ENCODE measurements around the gene IGSF9B.
A peak's percentile ranks its signal among the peaks of the same experiment; 100 is the strongest.

The IGSF9B gene

GRCh38 chr11:133968300-133968699 lies 11.5 kb upstream of the IGSF9B start:
- Histone ChIP-seq H2AFZ (ENCODE audit: low read length) (no peak overlapping the region), H3K4me1 (ENCODE audit: control insufficient read depth in 2 of 2, insufficient read depth in 1 of 2, low read depth in 1 of 2, low read length in 2 of 2) (peaks cover 12 to 24% of the 10 kb centered on the region in 2 donors), H2BK12ac (ENCODE audit: low read length) (no peak overlapping the region), H3K9me3 (replicated peaks in 1 of 2; ENCODE audit: control insufficient read depth in 2 of 2, insufficient read depth in 1 of 2, low read depth in 1 of 2, low read length in 2 of 2) (peaks cover 0 to 1% of the 10 kb centered on the region in 2 donors), H3K79me1 (ENCODE audit: low read depth, low read length) (peaks cover 2% of the 10 kb centered on the region), H3K14ac (ENCODE audit: low read length) (peak overlapping the region; percentile 65), H3K27me3 (ENCODE audit: control insufficient read depth in 3 of 3, insufficient read depth in 3 of 3, low read depth in 1 of 3, low read length in 3 of 3) (peaks cover 0 to 53% (median 6%) of the 10 kb centered on the region in 3 experiments), H2BK5ac (ENCODE audit: low read length) (no peak overlapping the region), H3K4me3 (ENCODE audit: low read length in 2 of 2) (no peak overlapping the region), H3K4ac (ENCODE audit: low read length) (no peak overlapping the region), H4K8ac (ENCODE audit: low read depth, low read length) (no peak overlapping the region), H2BK120ac (ENCODE audit: low read depth, low read length) (no peak overlapping the region), H3K23ac (ENCODE audit: low read depth, low read length, poor library complexity) (peak overlapping the region; percentile 28), H3K4me2 (ENCODE audit: insufficient read depth, low read length, poor library complexity, severe bottlenecking) (no peak overlapping the region), H3K27ac (replicated peaks; ENCODE audit: low read length) (no peak overlapping the region), H3K36me3 (replicated peaks in 1 of 2; ENCODE audit: control insufficient read depth in 2 of 2, insufficient read depth in 2 of 2, low read length in 2 of 2) (no peaks in the 10 kb centered on the region), H2AK5ac (ENCODE audit: low read depth, low read length) (no peak overlapping the region), H3K9ac (ENCODE audit: low read depth, low read length, poor library complexity) (no peak overlapping the region), H2BK15ac (ENCODE audit: low read length) (no peak overlapping the region), H3K18ac (ENCODE audit: low read length) (no peak overlapping the region), H4K91ac (ENCODE audit: low read depth, low read length, poor library complexity) (no peak overlapping the region)
- no CpG with 5 or more reads among the region's 6 CpGs for WGBS, 2 donors (ENCODE audit: extremely low coverage in 2 of 2, insufficient read length in 2 of 2, insufficient replicate concordance in 1 of 2)
- peak; percentile 57 for DNase-seq (ENCODE audit: low spot score)

- Histone ChIP-seq H3K23ac (ENCODE audit: low read depth, low read length, poor library complexity) (peak overlapping the region; percentile 28), H3K4ac (ENCODE audit: low read length) (no peak overlapping the region), H3K36me3 (replicated peaks in 1 of 2; ENCODE audit: control insufficient read depth in 2 of 2, insufficient read depth in 2 of 2, low read length in 2 of 2) (no peaks in the 10 kb centered on the region), H2BK15ac (ENCODE audit: low read length) (no peak overlapping the region), H3K79me1 (ENCODE audit: low read depth, low read length) (peaks cover 2% of the 10 kb centered on the region), H4K91ac (ENCODE audit: low read depth, low read length, poor library complexity) (no peak overlapping the region), H3K9me3 (replicated peaks in 1 of 2; ENCODE audit: control insufficient read depth in 2 of 2, insufficient read depth in 1 of 2, low read depth in 1 of 2, low read length in 2 of 2) (peaks cover 0 to 1% of the 10 kb centered on the region in 2 donors), H3K4me2 (ENCODE audit: insufficient read depth, low read length, poor library complexity, severe bottlenecking) (no peak overlapping the region), H2BK12ac (ENCODE audit: low read length) (no peak overlapping the region), H3K14ac (ENCODE audit: low read length) (peak overlapping the region; percentile 65), H3K27me3 (ENCODE audit: control insufficient read depth in 3 of 3, insufficient read depth in 3 of 3, low read depth in 1 of 3, low read length in 3 of 3) (peaks cover 0 to 49% (median 6%) of the 10 kb centered on the region in 3 experiments), H2AK5ac (ENCODE audit: low read depth, low read length) (no peak overlapping the region), H2BK120ac (ENCODE audit: low read depth, low read length) (no peak overlapping the region), H3K4me3 (ENCODE audit: low read length in 2 of 2) (peak overlapping the region in 1 of 2 donors; percentile 47), H2AFZ (ENCODE audit: low read length) (peak overlapping the region; percentile 49), H3K4me1 (ENCODE audit: control insufficient read depth in 2 of 2, insufficient read depth in 1 of 2, low read depth in 1 of 2, low read length in 2 of 2) (peaks cover 12 to 24% of the 10 kb centered on the region in 2 donors), H2BK5ac (ENCODE audit: low read length) (no peak overlapping the region), H3K18ac (ENCODE audit: low read length) (no peak overlapping the region), H4K8ac (ENCODE audit: low read depth, low read length) (no peak overlapping the region), H3K27ac (replicated peaks; ENCODE audit: low read length) (no peak overlapping the region), H3K9ac (ENCODE audit: low read depth, low read length, poor library complexity) (no peak overlapping the region)
- no CpG with 5 or more reads among the region's 28 CpGs for WGBS, 2 donors (ENCODE audit: extremely low coverage in 2 of 2, insufficient read length in 2 of 2, insufficient replicate concordance in 1 of 2)
- DNase-seq (ENCODE audit: low spot score), result no peak
These were observed 11.0 kb upstream of the IGSF9B start for GRCh38 chr11:133967599-133968238.

DNA sequence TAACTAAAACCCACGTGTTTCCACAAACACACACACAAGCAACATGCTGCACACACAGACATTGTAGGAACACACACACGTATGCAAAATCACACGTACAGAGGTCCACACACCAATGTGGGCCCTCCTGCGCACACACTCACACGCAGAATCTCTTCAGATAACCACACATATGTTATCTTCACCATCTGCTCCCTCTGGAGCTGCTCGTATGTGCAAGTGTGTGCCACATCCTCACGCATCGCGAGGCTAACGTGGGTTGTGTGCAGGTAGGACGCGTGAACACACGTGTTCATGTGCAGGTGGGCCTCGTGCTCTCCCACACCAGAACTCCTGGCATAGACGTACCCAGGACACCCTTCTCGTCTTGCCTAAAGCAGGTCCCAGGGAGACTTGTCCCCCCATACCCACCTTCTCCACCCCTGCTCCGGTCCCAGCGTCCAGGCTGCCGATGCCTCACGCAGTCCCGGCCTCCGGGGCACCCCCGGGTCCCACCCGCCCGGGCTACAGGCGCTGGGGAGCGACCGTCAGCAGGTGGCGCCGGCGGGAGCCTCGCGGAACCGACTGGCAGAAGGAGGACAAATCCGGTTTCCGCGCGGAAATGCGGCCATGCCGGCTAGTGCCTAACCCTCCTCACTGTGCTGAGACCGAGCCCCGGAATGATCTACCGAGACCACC lies 10.3 kb upstream of the IGSF9B start:
- H3K14ac ChIP-seq (ENCODE audit: low read length), result no peak overlapping the region
- H3K36me3 ChIP-seq (replicated peaks in 1 of 2; ENCODE audit: control insufficient read depth in 2 of 2, insufficient read depth in 2 of 2, low read length in 2 of 2), result no peaks in the 10 kb centered on the region
- H2BK12ac ChIP-seq (ENCODE audit: low read length), result no peak overlapping the region
- peak overlapping the region; percentile 2 for H2BK15ac ChIP-seq (ENCODE audit: low read length)
- H4K8ac ChIP-seq (ENCODE audit: low read depth, low read length), result no peak overlapping the region
- no peak overlapping the region for H2BK120ac ChIP-seq (ENCODE audit: low read depth, low read length)
- H3K4me1 ChIP-seq (ENCODE audit: control insufficient read depth in 2 of 2, insufficient read depth in 1 of 2, low read depth in 1 of 2, low read length in 2 of 2), result peaks cover 12 to 24% of the 10 kb centered on the region in 2 donors
- H2AFZ ChIP-seq (ENCODE audit: low read length), result peak overlapping the region; percentile 49
- H4K91ac ChIP-seq (ENCODE audit: low read depth, low read length, poor library complexity), result no peak overlapping the region
- H3K4me2 ChIP-seq (ENCODE audit: insufficient read depth, low read length, poor library complexity, severe bottlenecking), result no peak overlapping the region
- H3K23ac ChIP-seq (ENCODE audit: low read depth, low read length, poor library complexity), result peak overlapping the region; percentile 15
- no peak overlapping the region for H2BK5ac ChIP-seq (ENCODE audit: low read length)
- H3K9me3 ChIP-seq (replicated peaks in 1 of 2; ENCODE audit: control insufficient read depth in 2 of 2, insufficient read depth in 1 of 2, low read depth in 1 of 2, low read length in 2 of 2), result no peaks in the 10 kb centered on the region
- H3K27ac ChIP-seq (replicated peaks; ENCODE audit: low read length), result no peak overlapping the region
- no peak overlapping the region for H2AK5ac ChIP-seq (ENCODE audit: low read depth, low read length)
- H3K27me3 ChIP-seq (ENCODE audit: control insufficient read depth in 3 of 3, insufficient read depth in 3 of 3, low read depth in 1 of 3, low read length in 3 of 3), result peaks cover 0 to 48% (median 6%) of the 10 kb centered on the region in 3 experiments
- no peak overlapping the region for H3K9ac ChIP-seq (ENCODE audit: low read depth, low read length, poor library complexity)
- no peak overlapping the region for H3K4me3 ChIP-seq (ENCODE audit: low read length in 2 of 2)
- no peak overlapping the region for H3K4ac ChIP-seq (ENCODE audit: low read length)
- no peak for DNase-seq (ENCODE audit: low spot score)
- peaks cover 2% of the 10 kb centered on the region for H3K79me1 ChIP-seq (ENCODE audit: low read depth, low read length)
- WGBS, 2 donors (ENCODE audit: extremely low coverage in 2 of 2, insufficient read length in 2 of 2, insufficient replicate concordance in 1 of 2), result no CpG with 5 or more reads among the region's 43 CpGs
- H3K18ac ChIP-seq (ENCODE audit: low read length), result peak overlapping the region; percentile 24

DNA sequence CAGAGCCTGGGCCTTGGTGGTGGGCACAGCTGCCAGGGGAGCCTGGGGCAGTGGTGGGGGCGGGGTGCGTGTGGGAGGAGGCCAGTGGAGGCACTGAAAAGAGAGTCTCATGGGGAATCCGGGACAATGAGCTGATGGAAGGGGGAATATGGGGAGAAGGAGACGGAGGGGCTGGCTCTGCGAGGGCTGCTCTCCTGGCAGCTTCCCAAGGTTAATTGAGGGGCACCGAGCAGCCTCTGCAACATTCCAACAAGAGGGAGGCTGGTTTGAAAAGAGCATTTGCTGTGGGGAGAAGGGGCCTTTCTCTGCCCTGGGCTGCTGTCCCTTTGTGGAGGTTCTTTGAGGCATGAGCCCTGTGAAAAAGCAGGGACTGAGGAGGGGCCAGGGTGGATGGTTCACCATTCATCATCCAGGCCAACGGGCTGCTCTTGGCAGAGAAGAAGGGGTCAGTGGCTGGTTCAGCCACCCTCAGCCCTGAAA lies 9.4 kb upstream of the IGSF9B start:
- no peak overlapping the region for H3K4me3 ChIP-seq (ENCODE audit: low read length in 2 of 2)
- H3K14ac ChIP-seq (ENCODE audit: low read length), result no peak overlapping the region
- H2AFZ ChIP-seq (ENCODE audit: low read length), result no peak overlapping the region
- H2BK120ac ChIP-seq (ENCODE audit: low read depth, low read length), result no peak overlapping the region
- H3K4me1 ChIP-seq (ENCODE audit: control insufficient read depth in 2 of 2, insufficient read depth in 1 of 2, low read depth in 1 of 2, low read length in 2 of 2), result peaks cover 12 to 24% of the 10 kb centered on the region in 2 donors
- H3K27me3 ChIP-seq (ENCODE audit: control insufficient read depth in 3 of 3, insufficient read depth in 3 of 3, low read depth in 1 of 3, low read length in 3 of 3), result peaks cover 0 to 47% (median 6%) of the 10 kb centered on the region in 3 experiments
- H2BK12ac ChIP-seq (ENCODE audit: low read length), result no peak overlapping the region
- DNase-seq (ENCODE audit: low spot score), result no peak
- no peak overlapping the region for H4K91ac ChIP-seq (ENCODE audit: low read depth, low read length, poor library complexity)
- no peak overlapping the region for H2BK15ac ChIP-seq (ENCODE audit: low read length)
- H3K23ac ChIP-seq (ENCODE audit: low read depth, low read length, poor library complexity), result no peak overlapping the region
- H2AK5ac ChIP-seq (ENCODE audit: low read depth, low read length), result no peak overlapping the region
- no CpG with 5 or more reads among the region's 7 CpGs for WGBS, 2 donors (ENCODE audit: extremely low coverage in 2 of 2, insufficient read length in 2 of 2, insufficient replicate concordance in 1 of 2)
- no peak overlapping the region for H2BK5ac ChIP-seq (ENCODE audit: low read length)
- no peak overlapping the region for H4K8ac ChIP-seq (ENCODE audit: low read depth, low read length)
- H3K4ac ChIP-seq (ENCODE audit: low read length), result no peak overlapping the region
- H3K27ac ChIP-seq (replicated peaks; ENCODE audit: low read length), result no peak overlapping the region
- no peak overlapping the region for H3K18ac ChIP-seq (ENCODE audit: low read length)
- no peaks in the 10 kb centered on the region for H3K9me3 ChIP-seq (replicated peaks in 1 of 2; ENCODE audit: control insufficient read depth in 2 of 2, insufficient read depth in 1 of 2, low read depth in 1 of 2, low read length in 2 of 2)
- no peaks in the 10 kb centered on the region for H3K36me3 ChIP-seq (replicated peaks in 1 of 2; ENCODE audit: control insufficient read depth in 2 of 2, insufficient read depth in 2 of 2, low read length in 2 of 2)
- H3K9ac ChIP-seq (ENCODE audit: low read depth, low read length, poor library complexity), result no peak overlapping the region
- peaks cover 2% of the 10 kb centered on the region for H3K79me1 ChIP-seq (ENCODE audit: low read depth, low read length)
- H3K4me2 ChIP-seq (ENCODE audit: insufficient read depth, low read length, poor library complexity, severe bottlenecking), result no peak overlapping the region
